OCI-LY7 (cell line): ENCODE measurements around the gene DTNB. TPM values are rescaled to one million over a fixed set of nuclear protein-coding genes. Genes with fewer than 3 reads are reported as not detected.
"Not testable (repeated sequence)": the region's sequence is repeated elsewhere in the genome, so short reads cannot be mapped to it uniquely, and the experiment has no call there.

Source experiments
- BruUV-seq: library from RNA; stranded (reverse); fragments of 400-500 nt; replicated peaks from 2 replicates; lab custom pipeline; 2021; lab: Mats Ljungman, UMichigan
- CTCF ChIA-PET: fragments of 300-600 bp; sonication (Branson Sonifier 250); formaldehyde crosslinking; loops from one replicate; lab custom pipeline; 2022; ENCODE audit warnings: antibody characterized with exemption; ENCODE audit not compliant: unreplicated experiment; lab: Charles Lee
- POLR2A ChIA-PET: fragments of 300-600 bp; sonication (Branson Sonifier 250); formaldehyde crosslinking; loops from one replicate; lab custom pipeline; 2022; ENCODE audit warnings: antibody characterized with exemption; lab: Charles Lee
- DNase-seq: peaks from one replicate; pipeline ENCODE4 v3.0.0-alpha.2; 2015; ENCODE audit warnings: low spot score
- H2AFZ ChIP-seq: fragments of 200-600 bp; sonication (generic), shearing (Covaris generic); 2 replicates; pipeline ENCODE4 v1.6.1; 2014; ENCODE audit warnings: mild to moderate bottlenecking, antibody characterized with exemption, low read length, moderate library complexity
- H3K27ac ChIP-seq: fragments of 200-600 bp; sonication (generic); 2 replicates; pipeline ENCODE4 v1.5.1; 2014; ENCODE audit warnings: mixed run types, low read depth, mild to moderate bottlenecking, moderate library complexity, low read length, inconsistent platforms; ENCODE audit not compliant: poor library complexity, severe bottlenecking
- H3K36me3 ChIP-seq: fragments of 200-600 bp; sonication (generic); 2 replicates; pipeline ENCODE4 v1.6.1; 2014; ENCODE audit warnings: mild to moderate bottlenecking, antibody characterized with exemption, low read length, moderate library complexity, mixed read lengths; ENCODE audit not compliant: insufficient read depth
- H3K4me1 ChIP-seq: fragments of 200-600 bp; sonication (generic); 2 replicates; pipeline ENCODE4 v1.5.1; 2014; ENCODE audit warnings: mild to moderate bottlenecking, low read length; ENCODE audit not compliant: insufficient read depth, poor library complexity, severe bottlenecking
- H3K4me2 ChIP-seq: fragments of 200-600 bp; sonication (generic); 2 replicates; pipeline ENCODE4 v1.6.1; 2014; ENCODE audit warnings: mild to moderate bottlenecking, low read length
- H3K4me3 ChIP-seq: fragments of 200-600 bp; sonication (generic); 2 replicates; pipeline ENCODE4 v1.5.1; 2014; ENCODE audit warnings: mild to moderate bottlenecking, low read depth, low read length; ENCODE audit not compliant: poor library complexity, severe bottlenecking
- H3K79me2 ChIP-seq: fragments of 200-600 bp; sonication (generic); 2 replicates; pipeline ENCODE4 v1.6.1; 2016; ENCODE audit warnings: low read depth, mild to moderate bottlenecking, low read length, moderate library complexity, mixed read lengths; ENCODE audit not compliant: insufficient read depth
- H3K9me2 ChIP-seq: fragments of 200-600 bp; sonication (generic); 2 replicates; pipeline ENCODE4 v1.6.1; 2016; ENCODE audit warnings: mild to moderate bottlenecking, low read length, mixed read lengths; ENCODE audit not compliant: insufficient read depth
- H3K9me3 ChIP-seq: fragments of 200-600 bp; sonication (generic); 2 replicates; pipeline ENCODE4 v1.6.1; 2014; ENCODE audit warnings: mild to moderate bottlenecking, mixed run types, low read length, mixed read lengths
- H4K20me1 ChIP-seq: fragments of 200-600 bp; sonication (generic); 2 replicates; pipeline ENCODE4 v1.6.1; 2014; ENCODE audit warnings: mild to moderate bottlenecking, antibody characterized with exemption, low read length, moderate library complexity, mixed read lengths; ENCODE audit not compliant: insufficient read depth
- CTCF ChIP-seq: fragments of 200-600 bp; sonication (generic); conservative IDR thresholded peaks from 2 replicates; pipeline ENCODE4 v1.5.1; 2014; ENCODE audit warnings: mild to moderate bottlenecking, antibody characterized with exemption, low read length, moderate library complexity, mixed read lengths
- EZH2phosphoT487 ChIP-seq: fragments of 200-600 bp; sonication (generic); IDR thresholded peaks from 2 replicates; pipeline ENCODE4 v1.6.1; 2018; ENCODE audit warnings: low read depth, borderline replicate concordance, mild to moderate bottlenecking, mixed run types, antibody characterized with exemption, low read length, moderate library complexity, mixed read lengths
- intact Hi-C: fragments of 100-400 bp; cut with micrococcal nuclease; formaldehyde crosslinking; loops from one replicate; pipeline ENCODE4 v1.10.0; 2022; ENCODE audit not compliant: unreplicated experiment
- total RNA-seq, 2 experiments: library from RNA; depleted of rRNA in 1 of 2; stranded (reverse); fragments of >200 nt in 1 of 2; shearing (Covaris generic) in 1 of 2; gene quantifications; 2 replicates each; pipeline ENCODE4 v1.2.3, GENCODE V29; 2014 to 2022

DTNB gene
- total RNA-seq, 2 experiments from 2014 or later: 16.1 to 28.3 TPM

GRCh38 chr2:25534455-25534854 is 138.9 kb downstream of the DTNB start:
- no TSS peak for BruUV-seq
- TF ChIP-seq EZH2phosphoT487 (no peak), CTCF (no peak)
- intact Hi-C loops: no loop called here

DNA sequence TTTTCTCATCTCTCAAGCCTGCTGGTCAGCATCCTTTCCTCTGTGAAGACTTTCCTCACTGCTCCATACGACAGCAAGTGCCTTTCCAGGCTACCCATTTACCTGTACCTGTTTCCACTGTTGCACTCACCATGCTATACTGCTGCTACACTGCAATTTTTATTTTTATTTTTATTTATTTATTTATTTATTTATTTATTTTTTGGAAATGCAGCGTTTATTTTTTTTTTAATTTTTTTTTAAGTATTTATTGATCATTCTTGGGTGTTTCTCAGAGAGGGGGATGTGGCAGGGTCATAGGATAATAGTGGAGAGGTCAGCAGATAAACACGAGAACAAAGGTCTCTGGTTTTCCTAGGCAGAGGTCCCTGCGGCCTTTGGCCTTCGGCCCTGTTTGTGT is 139.6 kb downstream of the DTNB start:
- H3K9me2 ChIP-seq, intact Hi-C loops, H3K27ac ChIP-seq, H3K79me2 ChIP-seq, H3K36me3 ChIP-seq, CTCF ChIA-PET, H2AFZ ChIP-seq, H3K4me2 ChIP-seq, H3K4me1 ChIP-seq, H3K9me3 ChIP-seq, H3K4me3 ChIP-seq, BruUV-seq, DNase-seq, H4K20me1 ChIP-seq, POLR2A ChIA-PET: not testable (repeated sequence)

More at GRCh38 chr2:25534455-25534854, 138.9 kb downstream of the DTNB start:
- ChIA-PET POLR2A (no interaction called here), CTCF (no interaction called here)
- no peaks in the 10 kb centered on the region for H3K9me2 ChIP-seq
- 0 out of 2 replicates have a peak, but pooled peaks cover 5% of the 10 kb centered on the region for H3K9me3 ChIP-seq
- no peak overlapping the region for H3K4me2 ChIP-seq
- DNase-seq: no peak
- H3K79me2 ChIP-seq: no peaks in the 10 kb centered on the region
- no peak overlapping the region for H2AFZ ChIP-seq
- H3K4me3 ChIP-seq: no peak overlapping the region
- H3K36me3 ChIP-seq: no peaks in the 10 kb centered on the region
- H3K4me1 ChIP-seq: no peaks in the 10 kb centered on the region
- no peaks in the 10 kb centered on the region for H4K20me1 ChIP-seq
- H3K27ac ChIP-seq: no peak overlapping the region

- H4K20me1 ChIP-seq: no peaks in the 10 kb centered on the region
- BruUV-seq: no TSS peak
- H3K4me1 ChIP-seq: no peaks in the 10 kb centered on the region
- ChIA-PET CTCF (no interaction called here), POLR2A (interaction anchor here (0.6 kb wide), 1 partner anchor 239 kb away, joined by 3 read pairs; no protein-coding TSS in a partner anchor)
- H3K79me2 ChIP-seq: no peaks in the 10 kb centered on the region
- no peaks in the 10 kb centered on the region for H3K9me2 ChIP-seq
- no peak for DNase-seq
- intact Hi-C loops: no loop called here
- no peak overlapping the region for H3K4me2 ChIP-seq
- H3K36me3 ChIP-seq: no peaks in the 10 kb centered on the region
- TF ChIP-seq CTCF: no peak
- no peak overlapping the region for H3K27ac ChIP-seq
- H3K9me3 ChIP-seq: 0 out of 2 replicates have a peak, but pooled peaks cover 5% of the 10 kb centered on the region
- no peak overlapping the region for H2AFZ ChIP-seq
- no peak overlapping the region for H3K4me3 ChIP-seq
Observed at GRCh38 chr2:25532521-25532920, 140.9 kb downstream of the DTNB start.
